HepG2 (cell line): ENCODE measurements around the gene SPDYE16. TPM values are rescaled to one million over a fixed set of nuclear protein-coding genes. Genes with fewer than 3 reads are reported as not detected.
"Not testable (repeated sequence)": the region's sequence is repeated elsewhere in the genome, so short reads cannot be mapped to it uniquely, and the experiment has no call there.

Experiments used
- ARHGAP35 ChIP-seq: sonication (generic); formaldehyde crosslinking; IDR thresholded peaks from 2 replicates; pipeline ENCODE4 v1.9.0; 2022; ENCODE audit warnings: mild to moderate bottlenecking, inconsistent platforms, moderate library complexity, missing genetic modification reagents, borderline replicate concordance
- ARNT2 ChIP-seq: sonication (generic); formaldehyde crosslinking; IDR thresholded peaks from 2 replicates; pipeline ENCODE4 v1.8.0; 2022; ENCODE audit warnings: mild to moderate bottlenecking, low read depth, missing genetic modification reagents, moderate library complexity
- DMAP1 ChIP-seq: IDR thresholded peaks from 2 replicates; pipeline ENCODE4 v1.6.1; 2016
- GATAD2A ChIP-seq: IDR thresholded peaks from 2 replicates; pipeline ENCODE4 v1.6.1; 2016
- IKZF4 ChIP-seq: sonication (generic); formaldehyde crosslinking; IDR thresholded peaks from 2 replicates; pipeline ENCODE4 v1.5.1; 2020; ENCODE audit warnings: borderline replicate concordance, mild to moderate bottlenecking, low read depth, missing genetic modification reagents; ENCODE audit errors: not compliant biosample characterization
- KAT8 ChIP-seq: IDR thresholded peaks from 2 replicates; pipeline ENCODE4 v1.6.1; 2016; ENCODE audit warnings: missing genetic modification reagents, missing compliant biosample characterization
- KDM1A ChIP-seq: IDR thresholded peaks from 2 replicates; pipeline ENCODE4 v1.6.1; 2016; ENCODE audit warnings: missing compliant biosample characterization
- MYC ChIP-seq: sonication (generic); formaldehyde crosslinking; IDR thresholded peaks from 2 replicates; pipeline ENCODE4 v1.9.0; 2021; ENCODE audit warnings: missing genetic modification reagents, borderline replicate concordance
- NCOA2 ChIP-seq: sonication (generic); formaldehyde crosslinking; IDR thresholded peaks from 2 replicates; pipeline ENCODE4 v1.8.0; 2022; ENCODE audit warnings: inconsistent platforms
- RFXAP ChIP-seq: sonication (generic); formaldehyde crosslinking; IDR thresholded peaks from 2 replicates; pipeline ENCODE4 v1.4.0; 2020; ENCODE audit warnings: missing genetic modification reagents, borderline replicate concordance
- RXRB ChIP-seq: IDR thresholded peaks from 2 replicates; pipeline ENCODE4 v1.6.1; 2016; ENCODE audit warnings: borderline replicate concordance, missing genetic modification reagents, missing compliant biosample characterization
- SP1 ChIP-seq, 2 experiments: fragments of 450-650 bp in 1 of 2; sonication (generic) in 1 of 2; formaldehyde crosslinking in 1 of 2; IDR thresholded peaks; 2 replicates each; pipeline versions ENCODE4 v1.4.0 to v1.6.1; 2016 to 2020; ENCODE audit warnings: missing genetic modification reagents in 1 of 2
- SRF ChIP-seq: IDR thresholded peaks from 2 replicates; pipeline ENCODE4 v1.6.1; 2011; ENCODE audit warnings: mild to moderate bottlenecking, low read depth, low read length, moderate library complexity
- ZNF543 ChIP-seq: sonication (generic); formaldehyde crosslinking; IDR thresholded peaks from 2 replicates; pipeline ENCODE4 v1.4.0; 2020; ENCODE audit warnings: mild to moderate bottlenecking, missing genetic modification reagents
- ZNF615 ChIP-seq: sonication (generic); formaldehyde crosslinking; IDR thresholded peaks from 2 replicates; pipeline ENCODE4 v1.5.0; 2020; ENCODE audit warnings: mild to moderate bottlenecking, missing genetic modification reagents, borderline replicate concordance
- ZNF788 ChIP-seq: sonication (generic); formaldehyde crosslinking; IDR thresholded peaks from 2 replicates; pipeline ENCODE4 v1.5.0; 2020; ENCODE audit warnings: mild to moderate bottlenecking, missing genetic modification reagents, borderline replicate concordance
- ZNF792 ChIP-seq: IDR thresholded peaks from 2 replicates; pipeline ENCODE4 v1.6.1; 2016
- ZNF891 ChIP-seq: sonication (generic); formaldehyde crosslinking; IDR thresholded peaks from 2 replicates; pipeline ENCODE4 v1.5.0; 2020; ENCODE audit warnings: mild to moderate bottlenecking, missing genetic modification reagents
- ZSCAN29 ChIP-seq: sonication (generic); formaldehyde crosslinking; conservative IDR thresholded peaks from 2 replicates; pipeline ENCODE4 v1.4.0; 2020; ENCODE audit warnings: mild to moderate bottlenecking, missing genetic modification reagents
- polyA plus RNA-seq, 8 experiments: library from polyadenylated mRNA; depleted of rRNA in 3 of 8; stranded (reverse) in 7 of 8; unstranded in 1 of 8; fragments of >200 nt; fragmentation: Illumina TruSeq in 4 of 8; extraction: Trizol in 4 of 8; gene quantifications; 2 replicates each; pipeline versions ENCODE4 v1.2.1 to v1.2.3, GENCODE V29; 2011 to 2016; ENCODE audit warnings: low read depth in 4 of 8, missing spikeins in 1 of 8, mixed read lengths in 1 of 8; ENCODE audit not compliant: insufficient read depth in 1 of 8
- total RNA-seq, 5 experiments: library from RNA; depleted of rRNA; stranded (reverse); fragments of >200 nt; fragmentation: Illumina TruSeq; extraction: Trizol; gene quantifications; 2 replicates each; pipeline ENCODE4 v1.2.3, GENCODE V29; 2016; ENCODE audit warnings: low read depth in 1 of 5
- TF ChIP-seq, protein P1 (sequence below): sonication (generic); formaldehyde crosslinking; IDR thresholded peaks from 2 replicates; pipeline ENCODE4 v1.5.0; 2020; ENCODE audit warnings: missing genetic modification reagents
- TF ChIP-seq, protein P2 (sequence below): sonication (generic); formaldehyde crosslinking; IDR thresholded peaks from 2 replicates; pipeline ENCODE4 v1.5.0; 2020; ENCODE audit warnings: missing genetic modification reagents
- TF ChIP-seq, protein P3 (sequence below): sonication (generic); formaldehyde crosslinking; IDR thresholded peaks from 2 replicates; pipeline ENCODE4 v1.8.0; 2022; ENCODE audit warnings: low read depth, missing genetic modification reagents
- TF ChIP-seq, protein P4 (sequence below): sonication (generic); formaldehyde crosslinking; conservative IDR thresholded peaks from 2 replicates; pipeline ENCODE4 v1.8.0; 2022; ENCODE audit warnings: mild to moderate bottlenecking, moderate library complexity, missing genetic modification reagents

The SPDYE16 gene
- total and polyA plus RNA-seq, 2 of the 13 experiments (the other 11 are each of a cell fraction or from before 2014, with no cell fraction given) = 0.11 TPM; not detected in 1

DNA sequence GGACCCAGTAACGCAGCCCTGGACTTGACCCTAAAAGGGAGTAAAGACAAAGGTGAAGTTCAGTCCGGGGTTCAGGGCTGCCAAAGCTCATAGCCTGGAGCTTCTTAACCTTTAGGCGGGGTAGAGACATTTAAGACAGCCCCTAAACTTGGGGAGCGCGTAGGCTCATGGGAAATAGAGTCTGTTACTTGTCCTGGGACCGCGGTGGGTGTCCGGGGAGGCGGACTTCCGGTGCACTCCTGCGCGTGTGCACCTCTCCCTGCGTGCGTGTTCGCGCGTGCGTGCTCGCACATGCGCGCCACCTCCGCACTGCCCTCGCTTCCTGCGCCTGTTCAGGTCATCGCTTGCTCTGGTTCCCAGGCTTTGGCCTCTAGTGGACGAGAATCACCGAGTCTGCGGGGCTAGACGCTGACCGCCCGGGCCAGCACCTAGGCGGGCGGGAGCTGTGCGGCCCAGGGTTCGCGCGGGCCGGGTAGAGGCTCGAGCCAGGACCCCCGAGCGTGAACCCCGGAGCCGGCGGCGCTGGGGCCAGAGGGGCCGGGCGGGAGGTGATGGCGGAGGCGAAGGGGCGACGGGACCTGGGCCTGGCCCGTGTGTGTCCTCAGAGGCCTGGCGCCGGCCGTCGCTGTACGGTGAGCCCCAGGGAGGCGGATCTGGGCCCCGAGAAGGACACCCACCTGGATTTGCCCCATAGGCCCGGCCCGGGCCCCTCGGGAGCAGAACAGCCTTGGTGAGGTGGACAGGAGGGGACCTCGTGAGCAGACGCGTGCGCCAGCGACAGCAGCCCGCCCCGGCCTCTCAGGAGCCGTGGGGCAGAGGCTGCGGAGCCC, 6.1 kb upstream of the SPDYE16 start (continued):
- 0 out of 2 replicates have a peak, but pooled peaks have one; percentile 50 for TF ChIP-seq ZNF615
- TF ChIP-seq, protein P1, sequence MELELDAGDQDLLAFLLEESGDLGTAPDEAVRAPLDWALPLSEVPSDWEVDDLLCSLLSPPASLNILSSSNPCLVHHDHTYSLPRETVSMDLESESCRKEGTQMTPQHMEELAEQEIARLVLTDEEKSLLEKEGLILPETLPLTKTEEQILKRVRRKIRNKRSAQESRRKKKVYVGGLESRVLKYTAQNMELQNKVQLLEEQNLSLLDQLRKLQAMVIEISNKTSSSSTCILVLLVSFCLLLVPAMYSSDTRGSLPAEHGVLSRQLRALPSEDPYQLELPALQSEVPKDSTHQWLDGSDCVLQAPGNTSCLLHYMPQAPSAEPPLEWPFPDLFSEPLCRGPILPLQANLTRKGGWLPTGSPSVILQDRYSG (CRISPR knock-in tag) = 0 out of 2 replicates have a peak, but pooled peaks have one; percentile 70
- TF ChIP-seq GATAD2A (CRISPR knock-in tag) = peak; percentile 56
- TF ChIP-seq MYC = peak; percentile 90
- 0 out of 2 replicates have a peak, but pooled peaks have one; percentile 43 for TF ChIP-seq ZNF792
- TF ChIP-seq, protein P2, sequence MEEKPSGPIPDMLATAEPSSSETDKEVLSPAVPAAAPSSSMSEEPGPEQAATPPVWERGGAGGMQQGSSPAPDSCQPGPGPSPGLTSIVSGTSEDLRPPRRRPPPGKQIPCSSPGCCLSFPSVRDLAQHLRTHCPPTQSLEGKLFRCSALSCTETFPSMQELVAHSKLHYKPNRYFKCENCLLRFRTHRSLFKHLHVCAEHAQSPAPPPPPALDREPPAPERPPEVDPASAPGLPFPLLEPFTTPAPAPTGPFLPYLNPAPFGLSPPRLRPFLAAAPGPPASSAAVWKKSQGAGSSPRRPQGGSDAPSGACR = 0 out of 2 replicates have a peak, but pooled peaks have one; percentile 30
- TF ChIP-seq ZNF891 (CRISPR knock-in tag) = peak; percentile 88
- TF ChIP-seq, protein P3, sequence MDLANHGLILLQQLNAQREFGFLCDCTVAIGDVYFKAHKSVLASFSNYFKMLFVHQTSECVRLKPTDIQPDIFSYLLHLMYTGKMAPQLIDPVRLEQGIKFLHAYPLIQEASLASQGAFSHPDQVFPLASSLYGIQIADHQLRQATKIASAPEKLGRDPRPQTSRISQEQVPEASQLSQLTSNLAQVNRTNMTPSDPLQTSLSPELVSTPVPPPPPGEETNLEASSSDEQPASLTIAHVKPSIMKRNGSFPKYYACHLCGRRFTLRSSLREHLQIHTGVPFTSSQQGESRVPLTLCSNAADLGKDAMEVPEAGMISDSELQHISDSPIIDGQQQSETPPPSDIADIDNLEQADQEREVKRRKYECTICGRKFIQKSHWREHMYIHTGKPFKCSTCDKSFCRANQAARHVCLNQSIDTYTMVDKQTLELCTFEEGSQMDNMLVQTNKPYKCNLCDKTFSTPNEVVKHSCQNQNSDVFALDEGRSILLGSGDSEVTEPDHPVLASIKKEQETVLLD = 0 out of 2 replicates have a peak, but pooled peaks have one; percentile 55
- TF ChIP-seq NCOA2 (CRISPR knock-in tag) = 0 out of 2 replicates have a peak, but pooled peaks have one; percentile 15
- TF ChIP-seq KDM1A (CRISPR knock-in tag) = peak; percentile 27; the same call in 1 of the 2 replicates
- peak; percentile 57 for TF ChIP-seq IKZF4 (CRISPR knock-in tag)
- TF ChIP-seq ARHGAP35 (CRISPR knock-in tag) = peak; percentile 66; the same call in 1 of the 2 replicates
- peak; percentile 77 for TF ChIP-seq KAT8 (CRISPR knock-in tag)
- peak; percentile 59 for TF ChIP-seq RXRB (CRISPR knock-in tag)
- not testable (repeated sequence) for TF ChIP-seq SP1 (IDR thresholded peaks at IDR 0.05)
- TF ChIP-seq SP1 (CRISPR knock-in tag; IDR thresholded peaks at IDR 0.05) = peak; percentile 38; the same call in 1 of the 2 replicates
- peak; percentile 72; the same call in 1 of the 2 replicates for TF ChIP-seq ZNF543 (CRISPR knock-in tag)
- 0 out of 2 replicates have a peak, but pooled peaks have one; percentile 41 for TF ChIP-seq ZSCAN29
- peak; percentile 71; the same call in 1 of the 2 replicates for TF ChIP-seq ZNF788
- TF ChIP-seq, protein P4, sequence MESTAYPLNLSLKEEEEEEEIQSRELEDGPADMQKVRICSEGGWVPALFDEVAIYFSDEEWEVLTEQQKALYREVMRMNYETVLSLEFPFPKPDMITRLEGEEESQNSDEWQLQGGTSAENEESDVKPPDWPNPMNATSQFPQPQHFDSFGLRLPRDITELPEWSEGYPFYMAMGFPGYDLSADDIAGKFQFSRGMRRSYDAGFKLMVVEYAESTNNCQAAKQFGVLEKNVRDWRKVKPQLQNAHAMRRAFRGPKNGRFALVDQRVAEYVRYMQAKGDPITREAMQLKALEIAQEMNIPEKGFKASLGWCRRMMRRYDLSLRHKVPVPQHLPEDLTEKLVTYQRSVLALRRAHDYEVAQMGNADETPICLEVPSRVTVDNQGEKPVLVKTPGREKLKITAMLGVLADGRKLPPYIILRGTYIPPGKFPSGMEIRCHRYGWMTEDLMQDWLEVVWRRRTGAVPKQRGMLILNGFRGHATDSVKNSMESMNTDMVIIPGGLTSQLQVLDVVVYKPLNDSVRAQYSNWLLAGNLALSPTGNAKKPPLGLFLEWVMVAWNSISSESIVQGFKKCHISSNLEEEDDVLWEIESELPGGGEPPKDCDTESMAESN = peak; percentile 84
- peak; percentile 55; the same call in 1 of the 2 replicates for TF ChIP-seq RFXAP
- peak; percentile 89 for TF ChIP-seq DMAP1 (CRISPR knock-in tag)
- TF ChIP-seq ARNT2 (CRISPR knock-in tag) = peak; percentile 88
- 0 out of 2 replicates have a peak, but pooled peaks have one; percentile 3 for TF ChIP-seq SRF
